Suprapubic skin (tissue), 4 donors: ENCODE data around the gene KLF13. TPM values are rescaled to one million over a fixed set of nuclear protein-coding genes. Genes with fewer than 3 reads are reported as not detected.

Source experiments
- DNase-seq, 2 donors: peaks; one replicate each; pipeline ENCODE4 v3.0.0-alpha.2; 2019; ENCODE audit warnings: low spot score in 2 of 2
- H3K27ac ChIP-seq: fragments of 200-600 bp; sonication (generic); one replicate; pipeline ENCODE4 v1.5.1; 2019
- H3K27me3 ChIP-seq: fragments of 200-600 bp; sonication (generic); one replicate; pipeline ENCODE4 v1.5.1; 2019
- H3K36me3 ChIP-seq: fragments of 200-600 bp; sonication (generic); one replicate; pipeline ENCODE4 v1.5.1; 2019
- H3K4me1 ChIP-seq: fragments of 200-600 bp; sonication (generic); one replicate; pipeline ENCODE4 v1.5.1; 2019
- H3K4me3 ChIP-seq: fragments of 200-600 bp; sonication (generic); one replicate; pipeline ENCODE4 v1.5.1; 2019; ENCODE audit warnings: mild to moderate bottlenecking
- H3K9me3 ChIP-seq: fragments of 200-600 bp; sonication (generic); one replicate; pipeline ENCODE4 v1.5.1; 2019
- EP300 ChIP-seq: sonication (generic); formaldehyde crosslinking; IDR thresholded peaks from one replicate; pipeline ENCODE4 v1.6.1; 2017; ENCODE audit warnings: antibody characterized with exemption
- POLR2A ChIP-seq, 2 donors: fragments of 450-650 bp; IDR thresholded peaks; one replicate each; pipeline ENCODE4 v1.6.1; 2017; ENCODE audit warnings: antibody characterized with exemption in 2 of 2, mild to moderate bottlenecking in 2 of 2, moderate library complexity in 2 of 2
- POLR2AphosphoS5 ChIP-seq, 3 donors: sonication (generic); formaldehyde crosslinking; IDR thresholded peaks; one replicate each; pipeline ENCODE4 v1.6.1; 2017; ENCODE audit warnings: antibody characterized with exemption in 3 of 3
- WGBS: methylation state at CpG from one replicate; pipeline ENCODE4 v1.1.5; 2018; 5-methylcytosine and 5-hydroxymethylcytosine counted together
- total RNA-seq, 4 donors: library from RNA; depleted of rRNA; stranded (reverse); fragments of >200 nt; gene quantifications; one replicate each; pipeline ENCODE4 v1.1.0, GENCODE V29; 2016
- TF ChIP-seq, protein P1 (sequence below), 2 donors: fragments of 200-600 bp in 1 of 2; fragments of 450-650 bp in 1 of 2; sonication (generic) in 1 of 2; IDR thresholded peaks; one replicate each; pipeline ENCODE4 v1.5.1; 2016 to 2019; ENCODE audit warnings: antibody characterized with exemption in 2 of 2, mild to moderate bottlenecking in 1 of 2, moderate library complexity in 1 of 2

The KLF13 gene
- total RNA-seq, 4 donors from 2014 or later: 141 to 162 (median 145) TPM

GRCh38 chr15:31341071-31341470 is 14.4 kb downstream of the KLF13 start:
- no peak overlapping the region for H3K4me3 ChIP-seq
- 72% methylated on average over 4 of the region's 4 CpGs for WGBS

GRCh38 chr15:31341496-31342195 is 15.0 kb downstream of the KLF13 start:
- Histone ChIP-seq H3K4me3 (no peak overlapping the region), H3K4me1 (peaks cover 100% of the 10 kb centered on the region), H3K27ac (no peak overlapping the region), H3K27me3 (no peaks in the 10 kb centered on the region), H3K9me3 (no peaks in the 10 kb centered on the region), H3K36me3 (no peaks in the 10 kb centered on the region)
- no peak for DNase-seq
- 81% methylated on average over 4 of the region's 4 CpGs for WGBS
- no peak for TF ChIP-seq EP300
- no peak for TF ChIP-seq POLR2AphosphoS5 (IDR thresholded peaks at IDR 0.05)
- TF ChIP-seq, protein P1, sequence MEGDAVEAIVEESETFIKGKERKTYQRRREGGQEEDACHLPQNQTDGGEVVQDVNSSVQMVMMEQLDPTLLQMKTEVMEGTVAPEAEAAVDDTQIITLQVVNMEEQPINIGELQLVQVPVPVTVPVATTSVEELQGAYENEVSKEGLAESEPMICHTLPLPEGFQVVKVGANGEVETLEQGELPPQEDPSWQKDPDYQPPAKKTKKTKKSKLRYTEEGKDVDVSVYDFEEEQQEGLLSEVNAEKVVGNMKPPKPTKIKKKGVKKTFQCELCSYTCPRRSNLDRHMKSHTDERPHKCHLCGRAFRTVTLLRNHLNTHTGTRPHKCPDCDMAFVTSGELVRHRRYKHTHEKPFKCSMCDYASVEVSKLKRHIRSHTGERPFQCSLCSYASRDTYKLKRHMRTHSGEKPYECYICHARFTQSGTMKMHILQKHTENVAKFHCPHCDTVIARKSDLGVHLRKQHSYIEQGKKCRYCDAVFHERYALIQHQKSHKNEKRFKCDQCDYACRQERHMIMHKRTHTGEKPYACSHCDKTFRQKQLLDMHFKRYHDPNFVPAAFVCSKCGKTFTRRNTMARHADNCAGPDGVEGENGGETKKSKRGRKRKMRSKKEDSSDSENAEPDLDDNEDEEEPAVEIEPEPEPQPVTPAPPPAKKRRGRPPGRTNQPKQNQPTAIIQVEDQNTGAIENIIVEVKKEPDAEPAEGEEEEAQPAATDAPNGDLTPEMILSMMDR (IDR thresholded peaks at IDR 0.05): no peak
- TF ChIP-seq POLR2A (IDR thresholded peaks at IDR 0.05): no peak

More at GRCh38 chr15:31341071-31341470, 14.4 kb downstream of the KLF13 start:
- no peaks in the 10 kb centered on the region for H3K27me3 ChIP-seq
- peaks cover 100% of the 10 kb centered on the region for H3K4me1 ChIP-seq
- no peak for TF ChIP-seq POLR2A (IDR thresholded peaks at IDR 0.05)
- no peak for TF ChIP-seq EP300
- no peak for TF ChIP-seq POLR2AphosphoS5 (IDR thresholded peaks at IDR 0.05)
- TF ChIP-seq, protein P1 (IDR thresholded peaks at IDR 0.05): no peak
- H3K27ac ChIP-seq: no peak overlapping the region
- no peak for DNase-seq
- H3K36me3 ChIP-seq: no peaks in the 10 kb centered on the region
- H3K9me3 ChIP-seq: no peaks in the 10 kb centered on the region

DNA sequence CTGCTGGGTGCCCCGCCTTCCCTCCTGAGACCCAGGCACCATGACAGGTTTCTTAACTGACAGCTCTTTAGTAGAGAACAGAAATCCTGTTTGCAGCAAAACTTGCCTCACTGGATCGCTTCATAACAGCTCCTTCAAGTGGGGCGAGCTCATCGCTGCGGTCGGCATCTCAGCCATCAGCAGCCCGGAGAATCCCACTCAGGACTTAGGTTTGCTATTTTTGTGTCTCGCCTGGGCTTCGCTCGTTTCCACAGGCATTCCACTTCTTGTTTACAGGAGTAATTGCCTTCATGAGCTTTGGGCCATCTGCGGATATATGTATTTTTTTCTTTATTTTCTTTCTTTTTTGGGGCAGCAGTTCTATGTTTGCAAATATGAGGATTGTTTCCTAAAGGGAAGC is 15.7 kb downstream of the KLF13 start:
- H3K36me3 ChIP-seq: no peaks in the 10 kb centered on the region
- peaks cover 100% of the 10 kb centered on the region for H3K4me1 ChIP-seq
- DNase-seq: no peak
- H3K4me3 ChIP-seq: no peak overlapping the region
- TF ChIP-seq POLR2AphosphoS5 (IDR thresholded peaks at IDR 0.05) (no peak), POLR2A (IDR thresholded peaks at IDR 0.05) (no peak), EP300 (no peak)
- TF ChIP-seq, protein P1 (IDR thresholded peaks at IDR 0.05): no peak
- 94% methylated on average over 11 of the region's 11 CpGs for WGBS
- H3K27me3 ChIP-seq: no peaks in the 10 kb centered on the region
- no peaks in the 10 kb centered on the region for H3K9me3 ChIP-seq
- H3K27ac ChIP-seq: no peak overlapping the region

DNA sequence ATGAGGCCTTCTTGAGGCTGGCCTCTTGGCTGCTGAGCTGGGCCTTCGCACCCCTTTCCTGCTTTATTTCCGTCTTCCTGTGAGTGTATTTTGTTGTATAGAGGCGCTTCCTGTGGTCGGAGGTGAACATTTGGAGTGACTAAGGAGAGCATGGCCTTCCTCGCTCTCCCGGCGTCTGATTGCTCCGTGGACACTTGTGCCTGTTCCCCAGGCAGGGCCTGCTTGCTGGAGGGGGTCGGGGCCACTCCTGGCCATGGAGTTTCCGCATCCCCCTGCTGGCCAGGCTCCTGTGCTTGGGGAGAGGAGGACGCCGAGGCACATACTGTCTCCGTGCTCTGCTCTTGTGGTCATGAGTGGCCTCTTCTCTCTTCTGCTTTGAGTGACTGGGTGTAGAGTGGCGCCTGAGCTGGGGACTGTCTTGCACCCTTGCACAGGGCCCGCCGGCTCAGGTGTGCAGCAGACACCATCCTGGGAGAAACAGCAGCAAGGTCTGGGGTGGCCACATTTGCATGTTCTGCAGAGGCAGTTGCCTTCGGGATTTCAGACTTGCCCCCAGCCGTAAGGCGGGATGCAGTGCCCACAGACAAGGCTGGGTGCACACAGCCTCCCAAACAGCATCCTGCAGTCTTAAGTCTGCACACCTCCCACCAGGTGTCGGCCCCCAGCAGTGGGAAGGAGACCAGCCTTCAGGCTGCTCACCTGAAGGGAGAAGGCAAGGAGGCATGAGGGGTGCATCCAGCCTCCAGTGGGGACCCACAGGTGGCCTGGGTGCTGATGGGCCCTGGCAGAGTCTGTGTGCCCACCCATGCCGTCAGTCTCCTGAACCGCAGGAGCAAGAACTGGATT is 16.4 kb downstream of the KLF13 start:
- no peak overlapping the region for H3K4me3 ChIP-seq
- peaks cover 100% of the 10 kb centered on the region for H3K4me1 ChIP-seq
- H3K36me3 ChIP-seq: peaks cover 4% of the 10 kb centered on the region
- no peak for DNase-seq
- TF ChIP-seq POLR2A (IDR thresholded peaks at IDR 0.05): no peak
- TF ChIP-seq, protein P1 (IDR thresholded peaks at IDR 0.05): no peak
- TF ChIP-seq POLR2AphosphoS5 (IDR thresholded peaks at IDR 0.05): no peak
- no peak for TF ChIP-seq EP300
- H3K27ac ChIP-seq: peak overlapping the region; percentile 77
- 70% methylated on average over 15 of the region's 22 CpGs for WGBS
- no peaks in the 10 kb centered on the region for H3K27me3 ChIP-seq
- no peaks in the 10 kb centered on the region for H3K9me3 ChIP-seq

DNA sequence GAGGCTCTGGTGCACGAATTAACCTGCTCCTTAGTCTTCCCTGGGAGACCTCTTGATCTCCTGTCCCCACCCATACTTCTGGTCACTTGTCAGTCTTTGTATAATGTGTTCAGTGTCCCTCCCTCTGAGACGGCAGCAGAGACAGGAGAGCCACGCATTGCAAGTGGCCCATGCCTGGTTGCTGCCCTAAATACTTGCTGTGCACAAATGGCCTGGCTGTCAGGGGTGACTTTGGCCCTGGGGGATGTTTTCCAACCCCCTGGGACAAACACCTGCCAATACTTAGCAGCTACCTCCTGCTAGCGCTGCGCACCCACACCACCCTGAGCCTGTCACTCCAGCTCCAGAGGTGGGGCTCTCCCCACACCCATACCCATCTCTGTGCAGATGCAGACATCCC is 17.2 kb downstream of the KLF13 start:
- TF ChIP-seq POLR2A (IDR thresholded peaks at IDR 0.05) (no peak), POLR2AphosphoS5 (IDR thresholded peaks at IDR 0.05) (no peak), EP300 (no peak)
- TF ChIP-seq, protein P1 (IDR thresholded peaks at IDR 0.05): no peak
- 74% methylated on average over 3 of the region's 5 CpGs for WGBS
- Histone ChIP-seq H3K9me3 (no peaks in the 10 kb centered on the region), H3K27me3 (no peaks in the 10 kb centered on the region), H3K4me1 (peaks cover 100% of the 10 kb centered on the region), H3K36me3 (peaks cover 9% of the 10 kb centered on the region), H3K27ac (peak overlapping the region; percentile 77), H3K4me3 (no peak overlapping the region)
- no peak for DNase-seq
